Posterior vena cava (tissue), 2 donors: ENCODE results near the gene HACD1. TPM values are rescaled to one million over a fixed set of nuclear protein-coding genes. Genes with fewer than 3 reads are reported as not detected.

ENCODE experiments used
- DNase-seq: peaks from one replicate; pipeline ENCODE4 v3.0.0-alpha.2; 2020; ENCODE audit warnings: low spot score
- intact Hi-C, 2 donors: fragments of 100-400 bp; cut with DNase I; formaldehyde crosslinking; loops; one replicate each; pipeline versions ENCODE4 v1.14.1 to v1.14.2; 2022 to 2023
- long read RNA-seq, 2 donors: library from polyadenylated mRNA; unstranded; transcript quantifications; one replicate each; pipeline ENCODE4 v2.0.0, GENCODE V29; 2020 to 2021
- total RNA-seq, 2 donors: library from RNA; stranded (reverse); fragmentation: NEBNext Ultra II Directional; extraction: Animal tissue kit (Norgen Biotek cat#: 25700); gene quantifications; one replicate each; pipeline ENCODE4 v1.2.1, GENCODE V29; 2021
- donor health status: DM: yes; HTN: yes; CAD: no.
- donor health status: DM: yes; HTN: yes; CAD: no.

Gene HACD1
- total RNA-seq: 10 to 100 TPM; 51.3 to 83.0 TPM
- long read RNA-seq, donor 1, partial matches to known transcripts: 0 of 2 reads
- long read RNA-seq, donor 1, other reads (novel, unspliced or antisense): 2 of 2 reads
- long read RNA-seq, donor 2, partial matches to known transcripts: 1 of 10 reads
- long read RNA-seq, donor 2, other reads (novel, unspliced or antisense): 6 of 10 reads

DNA sequence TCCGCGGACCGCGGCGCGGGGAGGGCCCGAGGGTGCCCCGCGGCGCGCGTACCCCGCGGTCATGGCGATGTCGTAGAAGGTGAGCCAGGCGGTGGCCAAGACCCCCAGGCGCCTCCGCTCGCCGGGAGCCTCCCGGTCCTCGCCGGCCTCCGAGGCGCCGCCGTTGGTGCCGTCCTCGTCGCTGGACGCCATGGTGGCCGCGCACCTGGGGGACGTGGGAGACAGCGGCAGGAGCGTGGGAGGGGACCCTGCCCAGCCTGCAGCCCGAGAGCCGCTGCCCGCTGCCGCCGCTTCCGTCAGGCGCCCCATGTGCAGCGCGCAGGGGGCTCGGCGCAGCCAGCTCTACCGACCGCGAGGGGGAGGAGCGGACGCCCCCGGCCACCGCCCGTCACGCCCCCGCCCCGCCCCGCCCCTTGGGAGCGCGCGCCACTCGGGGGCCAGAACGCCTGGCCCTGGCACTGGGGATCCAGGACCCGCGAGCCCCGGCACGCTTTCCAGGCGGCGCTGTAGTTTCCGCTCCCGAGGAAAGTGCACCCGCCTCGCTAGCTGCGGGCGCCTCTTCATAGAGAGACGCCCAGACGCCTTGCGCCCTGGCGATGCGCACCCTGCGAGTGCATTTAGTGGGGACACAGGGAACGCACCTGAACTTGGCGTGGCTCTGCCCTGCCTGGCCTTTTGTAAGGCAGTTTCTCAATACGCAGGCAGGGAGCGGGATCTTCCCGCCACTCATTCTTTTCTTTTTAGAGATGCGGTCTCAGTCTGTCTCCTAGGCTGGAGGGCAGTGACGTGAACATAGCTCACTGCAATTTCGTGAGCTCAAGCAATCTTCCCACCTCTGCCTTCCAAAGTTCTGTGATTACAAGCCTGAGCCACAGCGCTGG is at the start of gene HACD1:
TSS of gene HACD1 (minus strand) at position 344 of the 881 bp plus-strand sequence. CDS start at position 309, 35 bp downstream.
- peak; percentile 86 for DNase-seq
- intact Hi-C loops: no loop called here

DNA sequence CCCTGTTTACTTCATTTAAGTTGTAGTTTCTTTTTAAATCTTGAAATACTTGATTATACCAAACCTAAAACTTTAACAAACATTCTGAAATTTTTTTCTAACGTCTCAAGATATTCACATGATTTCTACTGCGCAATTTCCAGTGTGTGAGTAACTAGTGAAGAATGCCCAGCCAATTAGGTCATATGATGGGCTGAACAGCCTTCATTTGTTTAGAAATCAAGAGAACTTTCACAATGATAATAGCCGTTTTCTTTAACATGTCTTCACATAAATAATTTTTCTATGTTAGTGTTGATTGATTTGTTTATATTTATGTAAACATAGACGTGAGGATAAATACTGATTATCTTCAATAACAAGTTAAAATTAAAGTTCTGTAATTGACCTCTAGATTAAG is 48.6 kb upstream of the HACD1 start:
- intact Hi-C loops: no loop called here
- DNase-seq: no peak

DNA sequence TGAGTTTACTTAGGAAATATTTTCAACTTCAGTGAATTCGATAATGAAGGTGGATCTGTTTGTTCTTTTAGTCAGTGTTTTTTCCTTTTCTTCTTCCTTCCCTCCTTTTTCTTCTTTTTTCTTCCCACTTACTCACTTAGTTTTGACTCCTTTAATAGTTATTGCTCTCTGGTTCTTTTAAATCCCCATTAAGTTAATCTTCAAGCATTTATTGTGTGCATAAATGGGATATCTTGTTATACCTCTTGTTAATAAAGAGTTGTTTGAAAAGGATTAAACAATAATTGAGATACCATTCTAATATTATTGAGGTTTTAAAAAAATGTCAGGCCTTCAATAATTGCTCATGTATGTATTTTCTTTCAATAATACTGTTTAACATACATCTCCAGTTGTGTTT is 46.3 kb upstream of the HACD1 start:
- intact Hi-C loops: no loop called here
- no peak for DNase-seq

DNA sequence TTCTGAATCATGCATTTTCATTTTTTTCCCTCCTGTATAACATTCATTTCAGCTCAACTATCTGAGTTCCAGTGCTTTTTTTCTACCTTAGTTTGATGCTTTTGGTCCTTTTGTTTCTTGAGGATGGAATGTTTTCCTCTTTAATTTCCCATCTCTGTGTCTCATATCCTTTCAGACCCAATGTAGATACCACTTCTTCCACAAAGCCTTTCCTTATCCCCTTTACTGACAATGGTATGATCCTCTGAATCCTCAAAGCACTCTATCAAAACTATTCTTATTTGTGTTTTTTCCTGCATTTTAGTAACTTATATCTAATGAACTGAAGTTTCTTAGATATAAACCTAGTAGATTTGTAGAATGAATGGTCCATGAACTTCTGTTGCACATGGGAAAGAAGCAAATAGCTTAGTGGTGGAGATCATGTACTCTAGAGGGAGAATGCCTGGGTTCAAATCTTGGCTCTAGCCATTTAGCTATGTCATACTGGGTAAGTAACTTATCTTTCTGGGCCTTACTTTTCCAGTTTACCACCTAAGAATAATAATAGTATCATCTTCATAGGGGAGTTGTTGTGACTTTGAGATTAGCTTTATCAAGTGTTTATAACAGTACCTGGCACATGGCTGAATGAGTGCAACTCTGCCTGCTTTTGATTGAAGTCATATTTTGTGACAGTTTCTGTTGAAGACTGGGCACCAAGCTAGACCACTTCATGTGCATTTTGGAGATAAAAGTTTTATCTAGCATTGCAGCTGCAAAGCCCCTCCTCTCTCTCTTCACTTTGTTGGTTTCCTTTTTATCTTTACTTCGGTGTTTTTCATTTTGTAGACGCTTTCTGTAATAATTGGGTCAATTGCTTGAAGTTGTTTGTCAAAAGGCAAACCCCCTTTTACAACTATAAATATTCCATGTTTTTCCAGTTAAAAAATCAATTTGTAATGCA is 45.3 kb upstream of the HACD1 start:
- no peak for DNase-seq
- intact Hi-C loops: no loop called here

- no peak for DNase-seq
- intact Hi-C loops: no loop called here
These were observed 44.3 kb upstream of the HACD1 start for GRCh38 chr10:17661510-17661909.

GRCh38 chr10:17660921-17661320 is 43.7 kb upstream of the HACD1 start:
- no peak for DNase-seq
- intact Hi-C loops: no loop called here

DNA sequence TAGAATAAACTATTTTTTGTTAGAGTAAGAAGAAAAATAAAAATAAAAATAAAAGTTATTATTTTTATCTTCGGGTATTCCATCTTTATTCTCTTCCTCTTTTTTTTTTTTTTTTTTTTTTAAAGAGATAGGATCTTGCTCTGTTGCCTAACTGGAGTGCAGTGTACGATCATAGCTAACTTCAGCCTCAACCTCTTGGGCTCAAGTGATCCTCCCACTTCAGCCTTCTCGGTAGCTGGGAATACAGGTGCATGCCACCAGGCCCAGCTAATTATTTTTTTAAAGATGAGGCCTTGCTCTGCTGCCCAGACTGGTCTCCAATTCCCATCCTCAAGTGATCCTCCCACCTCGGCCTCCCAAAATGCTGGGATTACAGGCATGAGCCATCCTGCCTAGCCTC is 42.2 kb upstream of the HACD1 start:
- intact Hi-C loops: no loop called here
- DNase-seq: no peak

- intact Hi-C loops: no loop called here
- DNase-seq: no peak
These were observed 39.9 kb upstream of the HACD1 start for GRCh38 chr10:17657103-17657500.

- intact Hi-C loops: no loop called here
- no peak for DNase-seq
These were observed 38.5 kb upstream of the HACD1 start for GRCh38 chr10:17655567-17656146.

GRCh38 chr10:17655009-17655408 is 37.8 kb upstream of the HACD1 start:
- DNase-seq: no peak

GRCh38 chr10:17652585-17652984 is 35.4 kb upstream of the HACD1 start:
- intact Hi-C loops: no loop called here
- DNase-seq: no peak

More at GRCh38 chr10:17655009-17655408, 37.8 kb upstream of the HACD1 start:
- intact Hi-C loops: no loop called here

DNA sequence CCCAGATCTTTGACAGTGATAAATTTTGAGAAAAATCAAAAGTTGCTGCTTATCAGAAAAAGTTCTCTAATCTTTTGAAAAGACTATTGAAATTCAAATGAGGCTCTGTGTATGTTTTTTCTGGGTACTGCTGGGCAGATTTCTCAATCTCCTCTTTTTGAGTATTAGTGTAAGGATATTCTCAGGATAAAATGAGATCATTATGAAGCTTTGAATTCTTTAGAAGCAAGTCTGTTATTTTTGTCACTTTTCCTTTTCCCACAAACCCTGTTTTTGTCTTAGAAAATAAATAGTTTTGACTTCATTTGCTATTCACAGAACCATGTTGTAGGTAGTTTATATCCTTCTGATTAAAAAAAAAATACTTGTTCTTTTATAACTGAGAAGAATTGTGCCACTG is 34.7 kb upstream of the HACD1 start:
- intact Hi-C loops: no loop called here
- no peak for DNase-seq

- intact Hi-C loops: no loop called here
- no peak for DNase-seq
These were observed 33.2 kb upstream of the HACD1 start for GRCh38 chr10:17650416-17650815.

DNA sequence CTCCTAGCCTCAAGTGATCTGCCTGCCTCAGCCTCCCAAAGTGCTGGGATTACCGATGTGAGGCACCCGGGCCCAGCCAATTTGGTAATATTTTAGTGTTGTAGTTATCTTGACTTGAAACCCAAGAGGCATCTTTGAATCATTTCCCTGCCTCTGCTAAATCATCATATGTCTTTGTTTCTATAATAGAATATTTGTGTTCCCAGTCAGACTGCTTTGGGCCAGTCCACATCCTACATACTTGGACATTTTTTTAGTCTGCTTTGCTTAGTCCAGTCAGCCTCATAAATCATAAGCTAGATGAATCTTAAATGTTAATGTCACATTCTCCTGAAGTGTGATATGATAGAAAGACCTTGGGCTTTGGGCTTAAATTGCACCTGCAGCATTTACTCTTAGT is 32.7 kb upstream of the HACD1 start:
- intact Hi-C loops: no loop called here

GRCh38 chr10:17649052-17649451 is 31.9 kb upstream of the HACD1 start:
- intact Hi-C loops: no loop called here
- DNase-seq: no peak

More for the DNA sequence above, 32.7 kb upstream of the HACD1 start:
- DNase-seq: no peak

DNA sequence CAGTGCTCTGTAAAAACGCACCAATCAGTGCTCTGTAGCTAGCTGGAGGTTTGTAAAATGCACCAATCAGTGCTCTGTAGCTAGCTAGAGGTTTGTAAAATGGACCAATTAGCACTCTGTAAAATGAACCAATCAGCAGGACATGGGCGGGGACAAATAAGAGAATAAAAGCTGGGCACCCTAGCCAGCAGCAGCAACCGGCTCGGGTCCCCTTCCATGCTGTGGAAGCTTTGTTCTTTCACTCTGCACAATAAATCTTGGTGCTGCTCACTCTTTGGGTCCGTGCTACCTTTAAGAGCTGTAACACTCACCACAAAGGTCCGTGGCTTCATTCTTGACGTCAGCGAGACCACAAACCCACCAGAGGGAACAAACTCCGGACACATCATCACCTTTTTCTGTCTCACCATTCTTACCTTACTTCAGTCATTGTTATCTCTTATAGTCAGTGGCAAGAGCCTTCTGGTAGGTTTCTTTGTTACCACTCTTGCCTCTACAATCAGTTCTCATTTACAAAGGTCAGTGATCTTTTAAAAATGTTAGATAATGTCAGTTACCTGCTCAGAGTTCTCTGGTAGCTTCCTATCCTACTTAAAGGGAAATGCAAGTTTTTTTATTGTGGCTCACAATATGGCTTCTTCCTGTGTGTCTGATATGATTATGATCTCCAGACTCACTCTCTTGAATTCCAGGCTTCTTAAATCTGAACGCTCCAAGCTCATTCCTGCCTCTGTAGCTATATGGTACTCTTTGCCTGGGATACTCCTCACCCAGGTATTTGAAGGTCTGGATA is 31.3 kb upstream of the HACD1 start:
- DNase-seq: no peak
- intact Hi-C loops: no loop called here

GRCh38 chr10:17647326-17647725 is 30.2 kb upstream of the HACD1 start:
- no peak for DNase-seq
- intact Hi-C loops: no loop called here

GRCh38 chr10:17645621-17646345 is 28.6 kb upstream of the HACD1 start:
- DNase-seq: no peak
- intact Hi-C loops: no loop called here
